WTC11 (cell line): ENCODE results near the gene GAK. TPM values are rescaled to one million over a fixed set of nuclear protein-coding genes. Genes with fewer than 3 reads are reported as not detected.
A peak's percentile ranks its signal among the peaks of the same experiment; 100 is the strongest.

Experiments
- ATAC-seq: fragments of 200-7000 bp; cut with Tn5 transposase; 2 replicates; pipeline ENCODE4 v1.10.0; 2021; ENCODE audit warnings: mild to moderate bottlenecking, moderate library complexity
- CTCF ChIA-PET: fragments of 300-600 bp; sonication (Branson Sonifier 250); formaldehyde crosslinking; loops from one replicate; lab custom pipeline; 2021; ENCODE audit warnings: antibody characterized with exemption; lab: Charles Lee
- POLR2A ChIA-PET: fragments of 350-600 bp; sonication (Branson Sonifier 250); formaldehyde crosslinking; loops from one replicate; lab custom pipeline; 2021; ENCODE audit warnings: antibody characterized with exemption; lab: Charles Lee
- DNase-seq: peaks from one replicate; pipeline ENCODE4 v3.0.0; 2021; ENCODE audit warnings: low spot score
- H3K27ac Mint-ChIP-seq: 2 replicates; pipeline ENCODE4 v1.8.0; 2021; ENCODE audit warnings: mixed read lengths
- H3K27me3 Mint-ChIP-seq: 2 replicates; pipeline ENCODE4 v1.8.0; 2021; ENCODE audit warnings: low read depth, mild to moderate bottlenecking, moderate library complexity, mixed read lengths
- H3K36me3 Mint-ChIP-seq: 2 replicates; pipeline ENCODE4 v1.8.0; 2021; ENCODE audit warnings: mixed read lengths
- H3K4me1 Mint-ChIP-seq: 2 replicates; pipeline ENCODE4 v1.8.0; 2022; ENCODE audit warnings: mixed read lengths
- H3K4me3 Mint-ChIP-seq: 2 replicates; pipeline ENCODE4 v1.8.0; 2021; ENCODE audit warnings: mild to moderate bottlenecking, moderate library complexity, mixed read lengths
- H3K9me3 Mint-ChIP-seq: 2 replicates; pipeline ENCODE4 v1.8.0; 2021; ENCODE audit warnings: mixed read lengths
- ATF3 ChIP-seq: sonication (generic); formaldehyde crosslinking; conservative IDR thresholded peaks from 2 replicates; pipeline ENCODE4 v1.8.1; 2022; ENCODE audit warnings: mild to moderate bottlenecking, missing genetic modification reagents
- ATF6 ChIP-seq: sonication (generic); formaldehyde crosslinking; IDR thresholded peaks from 2 replicates; pipeline ENCODE4 v1.8.1; 2023; ENCODE audit warnings: mild to moderate bottlenecking, missing genetic modification reagents
- CDX4 ChIP-seq: fragments of 250-450 bp; sonication (Bioruptor Pico); IDR thresholded peaks from 2 replicates; pipeline ENCODE4 v1.9.0; 2021; ENCODE audit warnings: moderate library complexity, mild to moderate bottlenecking, inconsistent platforms, borderline replicate concordance
- EMX1 ChIP-seq: fragments of 250-450 bp; sonication (Bioruptor Pico); IDR thresholded peaks from 2 replicates; pipeline ENCODE4 v1.8.0; 2021; ENCODE audit warnings: mild to moderate bottlenecking
- FOXK1 ChIP-seq: sonication (generic); formaldehyde crosslinking; IDR thresholded peaks from 2 replicates; pipeline ENCODE4 v1.8.0; 2022; ENCODE audit warnings: mild to moderate bottlenecking, moderate library complexity, missing genetic modification reagents
- FOXP1 ChIP-seq: sonication (generic); formaldehyde crosslinking; IDR thresholded peaks from 2 replicates; pipeline ENCODE4 v1.8.0; 2022; ENCODE audit warnings: missing genetic modification reagents, mild to moderate bottlenecking, moderate library complexity, borderline replicate concordance
- GABPB1 ChIP-seq: sonication (generic); formaldehyde crosslinking; IDR thresholded peaks from 2 replicates; pipeline ENCODE4 v1.8.1; 2023; ENCODE audit warnings: mild to moderate bottlenecking, missing genetic modification reagents
- MLX ChIP-seq: sonication (generic); formaldehyde crosslinking; IDR thresholded peaks from 2 replicates; pipeline ENCODE4 v1.8.1; 2023; ENCODE audit warnings: mild to moderate bottlenecking, missing genetic modification reagents, moderate library complexity
- MXD4 ChIP-seq: fragments of 250-450 bp; sonication (Bioruptor Pico); IDR thresholded peaks from 2 replicates; pipeline ENCODE4 v1.8.0; 2021; ENCODE audit warnings: mild to moderate bottlenecking, moderate library complexity, borderline replicate concordance
- NFYB ChIP-seq: sonication (generic); formaldehyde crosslinking; conservative IDR thresholded peaks from 2 replicates; pipeline ENCODE4 v1.8.0; 2022; ENCODE audit warnings: low read depth, missing genetic modification reagents
- OVOL2 ChIP-seq: fragments of 250-450 bp; sonication (Bioruptor Pico); IDR thresholded peaks from 2 replicates; pipeline ENCODE4 v1.9.0; 2021; ENCODE audit warnings: mild to moderate bottlenecking, borderline replicate concordance
- SMAD4 ChIP-seq: sonication (generic); formaldehyde crosslinking; IDR thresholded peaks from 2 replicates; pipeline ENCODE4 v1.8.0; 2022; ENCODE audit warnings: mild to moderate bottlenecking, missing genetic modification reagents
- STAT6 ChIP-seq: sonication (generic); formaldehyde crosslinking; conservative IDR thresholded peaks from 2 replicates; pipeline ENCODE4 v1.8.1; 2023; ENCODE audit warnings: mild to moderate bottlenecking, low read depth, missing genetic modification reagents, moderate library complexity
- TCF7 ChIP-seq: sonication (generic); formaldehyde crosslinking; IDR thresholded peaks from 2 replicates; pipeline ENCODE4 v1.8.0; 2022; ENCODE audit warnings: mild to moderate bottlenecking, low read depth, missing genetic modification reagents, moderate library complexity
- ZNF263 ChIP-seq: sonication (generic); formaldehyde crosslinking; IDR thresholded peaks from 2 replicates; pipeline ENCODE4 v1.8.1; 2022; ENCODE audit warnings: low read depth, mild to moderate bottlenecking, moderate library complexity, missing genetic modification reagents
- ZNF416 ChIP-seq: fragments of 250-450 bp; sonication (Bioruptor Pico); IDR thresholded peaks from 2 replicates; pipeline ENCODE4 v1.9.0; 2021; ENCODE audit warnings: mild to moderate bottlenecking, inconsistent platforms
- ZNF423 ChIP-seq: fragments of 250-450 bp; sonication (Bioruptor Pico); IDR thresholded peaks from 2 replicates; pipeline ENCODE4 v2.1.2; 2022; ENCODE audit warnings: mild to moderate bottlenecking, moderate library complexity
- ZNF532 ChIP-seq: fragments of 250-450 bp; sonication (Bioruptor Pico); IDR thresholded peaks from 2 replicates; pipeline ENCODE4 v1.9.0; 2021; ENCODE audit warnings: mild to moderate bottlenecking, borderline replicate concordance
- ZNF671 ChIP-seq: fragments of 250-450 bp; sonication (Bioruptor Pico); IDR thresholded peaks from 2 replicates; pipeline ENCODE4 v1.8.0; 2021; ENCODE audit warnings: mild to moderate bottlenecking
- total RNA-seq: library from RNA; stranded (reverse); gene quantifications from 3 replicates; pipeline ENCODE4 v1.2.3, GENCODE V29; 2021

The GAK gene
- total RNA-seq, 1 experiment from 2014 or later = 121 TPM

GRCh38 chr4:930827-931193 is 1.3 kb downstream of the GAK start (continued):
- no peak for TF ChIP-seq STAT6 (CRISPR knock-in tag)
- TF ChIP-seq CDX4 (CRISPR knock-in tag) = no peak
- TF ChIP-seq ZNF532 (CRISPR knock-in tag) = no peak
- TF ChIP-seq EMX1 = no peak
- no peak for TF ChIP-seq ZNF423 (CRISPR knock-in tag)
- TF ChIP-seq ZNF416 (CRISPR knock-in tag) = no peak

GRCh38 chr4:930028-930551 is 2.0 kb downstream of the GAK start:
- H3K27ac Mint-ChIP-seq = peak overlapping the region; percentile 22; the same call in 1 of the 2 replicates
- H3K9me3 Mint-ChIP-seq = no peaks in the 10 kb centered on the region
- H3K4me1 Mint-ChIP-seq = peaks cover 26% of the 10 kb centered on the region
- peak overlapping the region; percentile 96 for H3K4me3 Mint-ChIP-seq
- no peaks in the 10 kb centered on the region for H3K36me3 Mint-ChIP-seq
- ATAC-seq (no peak), DNase-seq (no peak)
- POLR2A ChIA-PET = interaction anchor here (0.5 kb wide), 1 partner anchor 233 kb away, joined by 4 read pairs; no protein-coding TSS in a partner anchor
- TF ChIP-seq FOXP1 (CRISPR knock-in tag) = no peak
- TF ChIP-seq ZNF671 (CRISPR knock-in tag) = no peak
- no peak for TF ChIP-seq ATF6 (CRISPR knock-in tag)
- 0 out of 2 replicates have a peak, but pooled peaks have one; percentile 12 for TF ChIP-seq GABPB1
- no peak for TF ChIP-seq MLX (CRISPR knock-in tag)
- CTCF ChIA-PET = interaction anchor here (0.6 to 1.3 kb wide), 2 partner anchors 101 to 187 kb away, joined by 3 to 5 read pairs; no protein-coding TSS in a partner anchor
- no peaks in the 10 kb centered on the region for H3K27me3 Mint-ChIP-seq

- TF ChIP-seq MXD4 (CRISPR knock-in tag) (no peak), NFYB (no peak), TCF7 (CRISPR knock-in tag) (no peak), OVOL2 (no peak), ATF3 (CRISPR knock-in tag) (no peak), SMAD4 (CRISPR knock-in tag) (no peak), ZNF263 (CRISPR knock-in tag) (no peak), FOXK1 (CRISPR knock-in tag) (no peak), ATF6 (CRISPR knock-in tag) (no peak)
- Mint-ChIP-seq H3K27ac (no peak overlapping the region), H3K27me3 (no peaks in the 10 kb centered on the region), H3K9me3 (no peaks in the 10 kb centered on the region), H3K4me3 (no peak overlapping the region), H3K36me3 (no peaks in the 10 kb centered on the region), H3K4me1 (peaks cover 34% of the 10 kb centered on the region)
- ChIA-PET POLR2A (no interaction called here), CTCF (interaction anchor here (1.3 kb wide), 1 partner anchor 187 kb away, joined by 5 read pairs; no protein-coding TSS in a partner anchor)
- ATAC-seq (no peak), DNase-seq (no peak)
Measured at GRCh38 chr4:929096-929765, 2.9 kb downstream of the GAK start.
